ENCODE data around the gene MEX3D.
"Not testable (repeated sequence)": the region's sequence is repeated elsewhere in the genome, so short reads cannot be mapped to it uniquely, and the experiment has no call there.

The MEX3D gene

DNA sequence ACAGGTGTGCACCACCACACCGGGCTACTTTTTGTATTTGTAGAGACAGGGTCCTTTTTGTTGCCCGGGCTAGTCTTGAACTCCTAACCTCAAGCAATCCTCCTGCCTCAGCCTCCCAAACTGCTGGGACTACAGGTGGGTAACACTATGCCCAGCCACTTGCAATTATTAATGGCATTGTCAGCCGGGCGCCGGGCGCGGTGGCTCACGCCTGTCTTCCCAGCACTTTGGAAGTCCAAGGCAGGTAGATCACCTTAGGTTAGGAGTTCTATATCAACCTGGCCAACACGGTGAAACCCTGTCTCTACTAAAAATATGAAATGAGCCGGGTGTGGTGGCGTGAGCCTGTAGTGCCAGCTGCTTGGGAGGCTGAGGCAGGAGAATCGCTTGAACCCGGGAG lies 2.7 kb upstream of the MEX3D start:
- DNase-seq, result no peak

GRCh38 chr19:1569997-1570396 lies 1.9 kb upstream of the MEX3D start:
- DNase-seq, result no peak

- DNase-seq, result no peak
Measured at GRCh38 chr19:1567848-1568227, 287 bp downstream of the MEX3D start.

DNA sequence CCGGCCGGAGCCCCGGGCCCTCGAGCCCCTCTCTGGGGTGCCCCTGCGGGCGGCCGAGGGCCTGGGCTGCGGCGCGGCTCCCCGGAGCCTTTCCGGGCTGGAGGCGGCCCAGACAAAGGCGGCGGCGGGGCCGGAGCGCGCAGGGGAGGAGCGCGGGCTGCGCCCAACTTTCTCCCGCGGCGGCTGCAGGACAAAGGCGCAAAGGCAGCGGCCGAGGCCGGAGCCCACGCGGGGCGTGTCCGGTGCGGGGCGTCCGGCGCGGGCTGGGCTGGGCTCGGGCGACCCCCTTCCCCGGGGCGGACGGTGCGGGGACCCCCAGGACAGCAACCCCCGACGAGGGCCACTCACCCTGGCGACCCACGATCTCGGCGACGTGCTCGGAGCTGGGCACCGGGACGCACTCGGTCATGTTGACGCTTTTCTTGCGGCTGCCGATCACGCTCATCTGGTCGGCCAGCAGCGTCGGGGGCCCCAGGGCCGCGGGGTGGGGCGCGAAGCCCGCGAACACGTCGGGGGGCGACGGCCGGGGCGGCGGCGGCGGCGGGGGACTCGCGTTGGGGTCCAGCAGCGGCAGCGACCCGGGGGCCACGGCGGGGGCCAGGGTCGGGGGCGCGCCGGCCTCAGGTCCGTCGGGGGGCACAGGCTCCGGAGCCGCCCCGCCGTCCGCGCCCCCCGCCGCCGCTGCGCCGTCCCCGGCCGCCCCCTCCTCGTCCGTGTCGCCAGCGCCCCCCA lies 843 bp downstream of the MEX3D start:
- DNase-seq, result no peak

DNA sequence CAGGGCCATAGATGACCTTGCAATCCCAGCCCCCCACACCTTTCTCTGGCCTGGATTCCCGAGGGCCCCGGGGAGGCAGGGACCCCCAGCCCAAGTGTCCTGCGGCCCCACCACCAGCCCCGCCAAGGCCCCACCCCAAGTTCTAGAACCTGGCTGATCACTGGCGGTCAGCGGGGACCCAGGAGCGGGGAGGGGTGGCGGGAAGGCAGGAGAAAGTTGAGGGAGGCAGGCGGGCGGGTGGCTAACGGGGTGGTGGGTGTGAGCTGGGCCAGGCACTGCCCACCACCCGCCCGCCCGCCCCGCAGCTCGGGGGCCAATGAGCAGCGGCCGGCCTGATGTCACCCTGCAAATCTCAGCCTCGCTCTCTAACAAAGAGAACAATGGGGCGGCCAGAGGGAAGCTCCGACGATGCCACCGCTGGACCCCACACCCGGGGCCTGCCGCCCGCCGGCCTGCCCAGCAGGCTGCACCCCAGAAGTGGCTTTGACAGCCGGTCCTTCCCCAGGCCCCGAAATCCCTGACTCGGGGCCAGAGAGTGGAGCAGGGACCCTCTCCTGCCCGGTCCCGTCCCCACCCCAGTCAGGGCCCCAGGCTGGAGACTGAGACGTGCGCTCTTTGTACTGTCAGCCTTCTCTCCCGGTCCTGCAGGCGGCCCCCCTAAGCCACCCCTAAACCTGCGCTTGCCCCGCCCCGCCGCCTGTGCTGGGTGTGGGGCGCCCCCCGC lies 1.6 kb downstream of the MEX3D start:
- DNase-seq, result no peak

GRCh38 chr19:1563251-1563650 lies 4.9 kb downstream of the MEX3D start:
- DNase-seq, result no peak

DNA sequence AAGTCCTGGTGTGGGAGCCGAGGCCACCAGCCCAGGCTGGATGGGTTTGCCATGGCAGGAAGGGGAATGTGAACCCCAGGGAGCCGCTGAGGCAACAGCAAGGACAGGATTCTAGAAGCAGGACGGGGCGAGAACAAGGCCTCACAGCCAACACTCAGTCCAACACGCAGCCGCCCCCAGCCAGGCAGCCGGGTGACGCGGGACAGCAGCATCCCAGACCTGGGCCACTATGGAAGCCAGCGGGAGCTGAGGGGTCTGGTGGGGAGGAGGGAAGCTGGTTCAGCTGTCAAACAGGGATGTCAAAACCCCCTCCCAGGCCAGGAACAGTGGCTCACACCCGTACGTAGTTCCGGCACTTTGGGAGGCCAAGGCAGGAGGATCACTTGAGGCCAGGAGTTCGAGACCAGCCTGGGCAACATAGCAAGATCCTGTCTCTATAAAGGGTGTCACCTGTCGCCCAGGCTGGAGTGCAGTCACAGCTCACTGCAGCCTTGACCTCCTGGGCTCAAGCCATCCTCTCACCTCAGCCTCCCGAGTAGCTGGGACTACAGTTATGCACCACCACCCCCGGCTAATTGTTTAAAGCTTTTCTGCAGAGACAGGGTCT lies 6.8 kb downstream of the MEX3D start:
- no peak for DNase-seq

DNA sequence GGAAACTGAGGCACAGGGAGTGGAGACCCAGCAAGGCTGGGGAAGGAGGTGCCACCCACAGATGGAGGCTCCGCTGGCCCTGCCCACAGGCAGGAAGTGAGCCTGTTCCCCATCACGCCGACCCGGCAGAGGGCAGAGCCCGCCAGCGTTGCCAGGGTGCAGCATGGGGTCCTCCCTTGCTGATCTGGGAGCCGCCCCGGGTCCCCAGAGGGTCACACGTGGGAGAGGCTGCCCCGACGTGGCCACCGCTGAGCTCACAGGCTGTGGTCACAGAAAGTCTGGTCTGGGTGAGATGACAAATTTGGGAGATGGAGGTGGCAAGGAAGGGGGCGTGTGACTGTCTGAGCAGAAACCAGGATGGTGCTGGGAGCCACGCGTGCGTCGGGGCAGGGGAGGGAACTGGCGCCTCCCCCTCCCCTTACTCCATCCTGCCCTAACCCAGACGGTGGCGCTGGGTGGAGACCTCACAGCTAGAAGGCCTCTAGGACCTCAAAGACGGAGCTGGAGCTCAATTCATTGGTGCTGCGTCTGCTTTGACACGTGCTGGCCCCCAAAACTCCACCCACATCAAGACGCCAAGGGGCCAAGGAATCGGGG lies 7.7 kb downstream of the MEX3D start:
- DNase-seq, result no peak

- DNase-seq, result no peak
Measured at GRCh38 chr19:1558552-1558951, 9.6 kb downstream of the MEX3D start.

DNA sequence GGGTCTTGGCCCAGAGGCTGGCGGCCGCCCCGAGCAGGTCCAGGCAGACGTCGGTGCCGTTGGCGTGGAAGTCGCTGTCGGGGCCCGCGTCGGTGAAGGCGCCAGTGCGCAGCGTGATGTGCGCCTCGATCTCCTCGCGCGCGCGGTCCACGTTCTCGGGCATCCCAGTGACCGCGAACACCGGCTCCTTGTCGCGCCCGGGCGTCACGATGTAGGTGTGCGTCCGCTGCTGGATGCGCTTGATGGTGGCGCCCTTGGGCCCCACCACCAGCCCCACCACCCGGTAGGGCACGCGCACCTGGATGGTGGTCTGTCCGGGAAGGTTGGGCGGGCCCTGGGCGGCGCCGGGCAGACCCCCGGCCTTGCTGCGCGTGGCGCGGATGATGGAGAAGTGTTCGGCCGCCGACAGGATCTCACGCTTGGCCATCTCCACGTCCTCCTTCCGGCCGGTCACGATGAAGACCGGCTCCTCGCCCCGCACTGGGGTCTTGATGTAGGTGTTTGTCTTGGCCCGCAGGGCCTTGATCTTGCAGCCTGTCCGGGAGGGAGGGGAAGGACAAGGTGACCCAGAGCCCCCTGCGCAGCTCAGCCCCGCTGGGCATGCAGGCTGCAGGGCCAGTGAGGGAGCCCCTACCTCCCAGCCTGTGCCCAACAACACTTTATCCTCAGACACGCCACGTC lies 11.6 kb downstream of the MEX3D start:
- no peak for DNase-seq

GRCh38 chr19:1555487-1556389 lies 12.4 kb downstream of the MEX3D start:
- DNase-seq, result no peak

DNA sequence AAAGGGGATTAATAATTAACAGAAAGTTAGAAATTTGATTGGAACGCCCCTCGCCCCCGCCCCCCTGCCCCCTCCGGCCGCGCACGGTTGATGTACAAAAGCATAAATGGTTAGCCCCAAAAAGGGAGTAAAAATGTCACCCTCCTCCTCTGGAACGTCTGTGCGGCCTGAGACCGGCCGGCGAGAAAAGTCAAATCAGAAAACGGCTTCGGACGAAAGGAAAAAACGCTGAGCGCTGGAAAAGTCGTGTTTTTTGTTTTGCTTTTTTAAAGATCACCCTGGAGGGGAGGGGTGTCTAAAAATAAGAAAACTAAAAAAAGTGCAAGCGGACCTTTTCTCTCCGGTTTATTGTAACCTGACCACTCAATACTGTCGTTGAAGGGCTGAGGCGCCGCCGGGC lies 13.2 kb downstream of the MEX3D start:
- DNase-seq, result no peak

- DNase-seq, result no peak
Measured at GRCh38 chr19:1553415-1553814, 14.7 kb downstream of the MEX3D start.

DNA sequence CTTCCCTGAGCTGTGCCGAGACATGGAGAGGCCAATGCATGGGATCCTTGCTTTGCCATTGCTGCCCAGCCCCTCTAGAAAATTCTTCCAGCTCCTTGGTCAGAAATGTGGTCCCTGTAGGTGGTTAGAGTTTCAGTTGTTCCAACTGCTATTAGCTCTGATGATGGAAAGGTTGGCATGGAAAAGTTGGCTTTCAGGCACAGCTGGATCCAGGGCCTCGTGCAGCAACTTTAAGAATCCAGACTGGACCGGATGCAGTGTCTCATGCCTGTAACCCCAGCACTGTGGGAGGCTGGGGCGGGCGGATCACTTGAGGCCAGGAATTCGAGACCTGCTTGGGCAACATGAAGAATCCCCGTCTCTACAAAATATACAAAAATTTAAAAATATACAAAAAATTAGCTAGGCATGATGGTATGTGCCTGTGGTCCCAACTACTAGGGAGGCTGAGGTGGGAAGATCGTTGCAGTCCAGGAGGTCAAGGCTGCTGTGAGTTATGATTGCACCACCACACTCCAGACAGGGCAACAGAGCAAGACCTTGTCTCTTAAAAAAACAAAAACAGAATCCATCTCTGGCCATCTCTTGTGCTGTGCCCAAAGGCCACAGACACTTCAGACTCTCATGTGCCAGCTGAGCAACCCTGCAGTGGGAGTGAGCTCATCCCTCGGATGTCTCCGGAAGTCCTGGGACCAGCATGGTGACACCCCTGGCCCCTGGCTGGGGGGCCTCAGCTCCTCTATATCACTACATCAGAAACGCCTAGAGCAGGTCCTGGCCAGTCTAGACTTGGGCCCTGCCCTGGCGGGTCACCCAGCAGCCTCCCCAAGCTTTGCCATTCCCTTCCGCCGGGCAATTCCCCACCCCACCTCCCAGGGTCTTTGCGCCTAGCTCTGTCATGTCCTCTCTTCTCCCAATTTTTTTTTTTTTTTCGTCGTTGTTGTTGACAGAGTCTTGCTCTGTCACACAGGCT lies 16.8 kb downstream of the MEX3D start:
- DNase-seq, result no peak

- DNase-seq, result no peak
Measured at GRCh38 chr19:1549332-1549945, 18.7 kb downstream of the MEX3D start.

- no peak for DNase-seq
Measured at GRCh38 chr19:1540365-1540925, 27.7 kb downstream of the MEX3D start.

DNA sequence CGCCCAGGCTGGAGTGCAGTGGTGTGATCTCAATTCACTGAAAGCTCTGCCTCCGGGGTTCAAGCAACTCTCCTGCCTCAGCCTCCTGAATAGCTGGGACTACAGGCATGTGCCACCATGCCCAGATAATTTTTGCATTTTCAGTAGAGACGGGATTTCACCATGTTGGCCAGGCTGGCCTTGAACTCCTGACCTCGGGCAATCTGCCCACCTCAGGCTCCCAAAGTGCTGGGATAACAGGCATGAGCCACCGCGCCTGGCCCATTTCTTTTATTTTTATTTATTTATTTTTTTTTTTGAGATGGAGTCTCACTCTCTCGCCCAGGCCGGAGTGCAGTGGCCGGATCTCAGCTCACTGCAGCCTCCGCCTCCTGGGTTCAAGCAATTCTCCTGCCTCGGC lies 28.4 kb downstream of the MEX3D start:
- not testable (repeated sequence) for DNase-seq

DNA sequence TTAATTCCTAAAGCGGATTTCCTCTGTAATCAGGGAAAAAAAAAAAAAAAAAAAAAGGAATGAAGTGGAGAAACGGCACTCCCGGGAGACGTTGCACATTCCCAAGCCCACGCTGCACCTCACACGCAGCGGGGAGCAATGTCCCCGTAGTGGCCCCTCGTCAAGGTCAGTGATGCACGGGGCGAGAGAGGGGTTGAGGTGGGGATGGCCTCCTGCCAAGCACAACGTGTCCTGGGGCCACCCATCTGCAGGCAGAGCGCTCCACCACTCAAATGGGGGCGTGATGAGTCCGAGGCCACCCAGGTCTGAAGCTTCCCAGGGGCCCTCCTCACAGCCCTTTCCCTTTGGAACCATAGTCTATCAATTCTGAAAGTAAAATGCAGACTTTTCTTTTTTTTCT lies 29.1 kb downstream of the MEX3D start:
- DNase-seq, result no peak

- DNase-seq, result not testable (repeated sequence)
Measured at GRCh38 chr19:1535699-1536098, 32.4 kb downstream of the MEX3D start.

- no peak for DNase-seq
Measured at GRCh38 chr19:1534972-1535371, 33.2 kb downstream of the MEX3D start.
